H9 (cell line): ENCODE measurements around the gene IRF7. TPM values are rescaled to one million over a fixed set of nuclear protein-coding genes. Genes with fewer than 3 reads are reported as not detected.

Source experiments
- DNase-seq: peaks from one replicate; pipeline ENCODE4 v3.0.0-alpha.2; 2017
- H2AFZ ChIP-seq: one replicate; pipeline ENCODE4 v1.6.1; 2013; ENCODE audit warnings: mild to moderate bottlenecking, low read length, control low read depth, moderate library complexity
- H2AK5ac ChIP-seq: 2 replicates; pipeline ENCODE4 v1.6.1; 2013; ENCODE audit warnings: low read length, control low read depth, mixed read lengths; ENCODE audit not compliant: insufficient read length
- H2BK120ac ChIP-seq: one replicate; pipeline ENCODE4 v1.6.1; 2013; ENCODE audit warnings: low read depth, mild to moderate bottlenecking, low read length, control low read depth, inconsistent platforms; ENCODE audit not compliant: poor library complexity, severe bottlenecking
- H2BK12ac ChIP-seq: 2 replicates; pipeline ENCODE4 v1.6.1; 2013; ENCODE audit warnings: low read length, control low read depth, mixed read lengths, low read depth; ENCODE audit not compliant: insufficient read length
- H2BK15ac ChIP-seq: 2 replicates; pipeline ENCODE4 v1.6.1; 2013; ENCODE audit warnings: low read depth, low read length, control low read depth
- H2BK20ac ChIP-seq: one replicate; pipeline ENCODE4 v1.6.1; 2013; ENCODE audit warnings: low read depth, mild to moderate bottlenecking, low read length, control low read depth, inconsistent platforms; ENCODE audit not compliant: poor library complexity, severe bottlenecking
- H2BK5ac ChIP-seq: 2 replicates; pipeline ENCODE4 v1.6.1; 2013; ENCODE audit warnings: low read length, control low read depth, mixed read lengths; ENCODE audit not compliant: insufficient read length
- H3K14ac ChIP-seq: 2 replicates; pipeline ENCODE4 v1.6.1; 2013; ENCODE audit warnings: low read length, control low read depth; ENCODE audit not compliant: insufficient read depth
- H3K18ac ChIP-seq: 2 replicates; pipeline ENCODE4 v1.6.1; 2013; ENCODE audit warnings: low read depth, mild to moderate bottlenecking, mixed read lengths, low read length, control low read depth; ENCODE audit not compliant: insufficient read length
- H3K23ac ChIP-seq: 2 replicates; pipeline ENCODE4 v1.6.1; 2013; ENCODE audit warnings: low read length, control low read depth, mixed read lengths, low read depth; ENCODE audit not compliant: insufficient read length
- H3K23me2 ChIP-seq: 2 replicates; pipeline ENCODE4 v1.6.1; 2013; ENCODE audit warnings: low read depth, mild to moderate bottlenecking, mixed read lengths, low read length, control low read depth; ENCODE audit not compliant: insufficient read length, poor library complexity, severe bottlenecking
- H3K27ac ChIP-seq: 2 replicates; pipeline ENCODE4 v1.5.1; 2013; ENCODE audit warnings: low read length, control low read depth, mixed read lengths, low read depth; ENCODE audit not compliant: insufficient read length
- H3K27me3 ChIP-seq: 2 replicates; pipeline ENCODE4 v1.6.1; 2013; ENCODE audit warnings: low read length, control low read depth, inconsistent platforms; ENCODE audit not compliant: insufficient read depth
- H3K4ac ChIP-seq: 2 replicates; pipeline ENCODE4 v1.6.1; 2013; ENCODE audit warnings: low read depth, mild to moderate bottlenecking, control low read depth, inconsistent platforms, low read length, moderate library complexity
- H3K4me1 ChIP-seq: 2 replicates; pipeline ENCODE4 v1.6.1; 2013; ENCODE audit warnings: low read length, control low read depth, inconsistent platforms; ENCODE audit not compliant: insufficient read depth
- H3K4me2 ChIP-seq: 2 replicates; pipeline ENCODE4 v1.6.1; 2013; ENCODE audit warnings: low read length, control low read depth, mixed read lengths; ENCODE audit not compliant: insufficient read length, insufficient read depth
- H3K56ac ChIP-seq: 2 replicates; pipeline ENCODE4 v1.6.1; 2013; ENCODE audit warnings: low read depth, mild to moderate bottlenecking, mixed read lengths, low read length, control low read depth; ENCODE audit not compliant: insufficient read length
- H3K79me1 ChIP-seq: 2 replicates; pipeline ENCODE4 v1.6.1; 2013; ENCODE audit warnings: low read depth, mild to moderate bottlenecking, moderate library complexity, low read length, control low read depth, inconsistent platforms; ENCODE audit not compliant: insufficient read depth, poor library complexity, severe bottlenecking
- H3K79me2 ChIP-seq: 2 replicates; pipeline ENCODE4 v1.6.1; 2013; ENCODE audit warnings: low read length, control low read depth, inconsistent platforms; ENCODE audit not compliant: insufficient read depth
- H3K9ac ChIP-seq: 2 replicates; pipeline ENCODE4 v1.6.1; 2013; ENCODE audit warnings: low read length, control low read depth, mixed read lengths; ENCODE audit not compliant: insufficient read length; ENCODE audit errors: extremely low read depth
- H3K9me3 ChIP-seq: one replicate; pipeline ENCODE4 v1.6.1; 2013; ENCODE audit warnings: low read depth, low read length, inconsistent platforms; ENCODE audit not compliant: control insufficient read depth
- H3T11ph ChIP-seq: one replicate; pipeline ENCODE4 v1.6.1; 2013; ENCODE audit warnings: mild to moderate bottlenecking, low read length, control low read depth, inconsistent platforms
- H4K20me1 ChIP-seq: one replicate; pipeline ENCODE4 v1.6.1; 2013; ENCODE audit not compliant: control insufficient read depth, insufficient read length, insufficient read depth
- H4K5ac ChIP-seq: 2 replicates; pipeline ENCODE4 v1.6.1; 2013; ENCODE audit warnings: low read depth, mild to moderate bottlenecking, mixed read lengths, low read length, control low read depth; ENCODE audit not compliant: insufficient read length
- H4K8ac ChIP-seq: replicated peaks from 2 replicates; pipeline ENCODE4 v1.6.1; 2013; ENCODE audit warnings: low read length, control low read depth, mixed read lengths, low read depth; ENCODE audit not compliant: insufficient read length
- H4K91ac ChIP-seq: 2 replicates; pipeline ENCODE4 v1.6.1; 2013; ENCODE audit warnings: low read depth, mild to moderate bottlenecking, moderate library complexity, mixed read lengths, low read length, control low read depth; ENCODE audit not compliant: insufficient read length
- H3K27ac Mint-ChIP-seq, 3 experiments: 2 replicates in 2 of 3; 3 replicates in 1 of 3; pipeline ENCODE4 v1.8.0; 2020 to 2021; ENCODE audit warnings: mixed read lengths in 3 of 3, mild to moderate bottlenecking in 1 of 3, moderate library complexity in 1 of 3
- H3K27me3 Mint-ChIP-seq: 2 replicates; pipeline ENCODE4 v1.8.0; 2021; ENCODE audit warnings: low read depth, mild to moderate bottlenecking, moderate library complexity, mixed read lengths
- H3K36me3 Mint-ChIP-seq, 3 experiments: 2 replicates in 2 of 3; 3 replicates in 1 of 3; pipeline ENCODE4 v1.8.0; 2020 to 2021; ENCODE audit warnings: low read depth in 3 of 3, mixed read lengths in 3 of 3; ENCODE audit not compliant: insufficient read depth in 1 of 3
- H3K4me1 Mint-ChIP-seq, 2 experiments: 2 replicates each; pipeline ENCODE4 v1.8.0; 2020; ENCODE audit warnings: mixed read lengths in 2 of 2
- H3K4me3 Mint-ChIP-seq, 2 experiments: 2 replicates in 1 of 2; 3 replicates in 1 of 2; pipeline ENCODE4 v1.8.0; 2020 to 2021; ENCODE audit warnings: mild to moderate bottlenecking in 2 of 2, mixed read lengths in 2 of 2, moderate library complexity in 1 of 2
- H3K9me3 Mint-ChIP-seq, 2 experiments: 2 replicates in 1 of 2; 3 replicates in 1 of 2; pipeline ENCODE4 v1.8.0; 2020; ENCODE audit warnings: mild to moderate bottlenecking in 2 of 2, mixed read lengths in 2 of 2, moderate library complexity in 1 of 2
- WGBS: extraction: QIAGEN DNeasy Blood & Tissue Kit; methylation state at CpG from one replicate; pipeline ENCODE4 v1.1.7; 2013; ENCODE audit warnings: missing lambda C conversion rate, low lambda C conversion rate, mixed read lengths; ENCODE audit not compliant: insufficient read length; ENCODE audit errors: extremely low coverage; 5-methylcytosine and 5-hydroxymethylcytosine counted together
- total RNA-seq: library from RNA; stranded (reverse); gene quantifications from 2 replicates; pipeline ENCODE4 v1.2.1, GENCODE V29; 2021
- TF ChIP-seq, protein P1 (sequence below): fragments of 200-600 bp; sonication (generic); conservative IDR thresholded peaks from 3 replicates; pipeline ENCODE4 v1.8.0; 2021; ENCODE audit warnings: antibody characterized with exemption, mild to moderate bottlenecking

IRF7 gene
- total RNA-seq, 1 experiment from 2014 or later: 9.8 TPM

DNA sequence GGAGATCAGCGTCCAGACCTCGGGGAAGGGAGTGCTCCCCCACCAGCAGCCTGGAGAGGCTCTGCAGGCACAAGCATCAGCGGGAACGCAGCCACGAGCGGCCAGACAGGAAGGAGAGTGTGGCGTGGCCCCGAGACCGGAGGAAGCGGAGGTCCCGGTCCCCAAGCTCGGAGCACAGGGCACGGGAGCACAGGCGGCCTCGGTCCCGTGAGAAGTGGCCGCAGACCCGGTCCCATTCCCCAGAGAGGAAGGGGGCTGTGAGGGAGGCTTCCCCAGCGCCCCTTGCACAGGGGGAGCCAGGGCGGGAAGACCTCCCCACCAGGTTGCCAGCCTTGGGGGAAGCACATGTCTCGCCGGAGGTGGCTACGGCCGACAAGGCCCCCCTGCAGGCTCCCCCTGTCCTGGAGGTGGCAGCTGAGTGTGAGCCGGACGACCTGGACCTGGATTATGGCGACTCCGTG is 6.9 kb downstream of the IRF7 start:
- Histone ChIP-seq H4K20me1 (peaks cover 3% of the 10 kb centered on the region), H3K18ac (no peak overlapping the region), H3K27me3 (no peaks in the 10 kb centered on the region), H2BK20ac (no peak overlapping the region), H3K27ac (no peak overlapping the region), H3K14ac (no peak overlapping the region; the same call in 1 of the 2 replicates), H2AK5ac (no peak overlapping the region), H2AFZ (no peak overlapping the region), H2BK5ac (no peak overlapping the region), H3K23ac (no peak overlapping the region), H3K9me3 (no peaks in the 10 kb centered on the region), H3K56ac (no peak overlapping the region), H4K91ac (no peak overlapping the region), H3K79me2 (no peaks in the 10 kb centered on the region), H3K9ac (no peak overlapping the region), H3K23me2 (no peaks in the 10 kb centered on the region), H3K79me1 (no peaks in the 10 kb centered on the region), H3K4ac (no peak overlapping the region), H3K4me2 (no peak overlapping the region), H4K8ac (no peak overlapping the region), H2BK120ac (no peak overlapping the region), H2BK15ac (no peak overlapping the region), H2BK12ac (no peak overlapping the region), H4K5ac (no peak overlapping the region), H3T11ph (no peak overlapping the region), H3K4me1 (no peaks in the 10 kb centered on the region)
- no peak overlapping the region for H3K4me3 Mint-ChIP-seq
- no peak for DNase-seq
- H3K9me3 Mint-ChIP-seq: no peaks in the 10 kb centered on the region
- H3K4me1 Mint-ChIP-seq: peaks cover 3 to 4% of the 10 kb centered on the region in 2 experiments; a peak in 1 of 4 replicates
- H3K27me3 Mint-ChIP-seq: no peaks in the 10 kb centered on the region
- TF ChIP-seq, protein P1, sequence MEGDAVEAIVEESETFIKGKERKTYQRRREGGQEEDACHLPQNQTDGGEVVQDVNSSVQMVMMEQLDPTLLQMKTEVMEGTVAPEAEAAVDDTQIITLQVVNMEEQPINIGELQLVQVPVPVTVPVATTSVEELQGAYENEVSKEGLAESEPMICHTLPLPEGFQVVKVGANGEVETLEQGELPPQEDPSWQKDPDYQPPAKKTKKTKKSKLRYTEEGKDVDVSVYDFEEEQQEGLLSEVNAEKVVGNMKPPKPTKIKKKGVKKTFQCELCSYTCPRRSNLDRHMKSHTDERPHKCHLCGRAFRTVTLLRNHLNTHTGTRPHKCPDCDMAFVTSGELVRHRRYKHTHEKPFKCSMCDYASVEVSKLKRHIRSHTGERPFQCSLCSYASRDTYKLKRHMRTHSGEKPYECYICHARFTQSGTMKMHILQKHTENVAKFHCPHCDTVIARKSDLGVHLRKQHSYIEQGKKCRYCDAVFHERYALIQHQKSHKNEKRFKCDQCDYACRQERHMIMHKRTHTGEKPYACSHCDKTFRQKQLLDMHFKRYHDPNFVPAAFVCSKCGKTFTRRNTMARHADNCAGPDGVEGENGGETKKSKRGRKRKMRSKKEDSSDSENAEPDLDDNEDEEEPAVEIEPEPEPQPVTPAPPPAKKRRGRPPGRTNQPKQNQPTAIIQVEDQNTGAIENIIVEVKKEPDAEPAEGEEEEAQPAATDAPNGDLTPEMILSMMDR: no peak
- H3K36me3 Mint-ChIP-seq: peaks cover 27 to 72% (median 66%) of the 10 kb centered on the region in 3 experiments
- peak overlapping the region in 1 of 3 experiments; percentile 84; a peak in 2 of 7 replicates for H3K27ac Mint-ChIP-seq
- no CpG with 5 or more reads among the region's 28 CpGs for WGBS
